GM08714 (cell line): ENCODE measurements around the gene GRM7.

Source experiments
- H3K4me3 ChIP-seq: fragments of 200-500 bp; sonication (Bioruptor generic); 2 replicates; pipeline ENCODE4 v1.5.1; 2014; ENCODE audit warnings: mild to moderate bottlenecking, low read length, inconsistent platforms
- ZNF274 ChIP-seq: IDR thresholded peaks from 2 replicates; pipeline ENCODE4 v1.6.1; 2012; ENCODE audit warnings: mild to moderate bottlenecking, low read depth, low read length

GRM7 gene

GRCh38 chr3:7025581-7026300 is 164.8 kb downstream of the GRM7 start:
- TF ChIP-seq ZNF274: no peak
- no peak overlapping the region for H3K4me3 ChIP-seq

GRCh38 chr3:7029562-7029961 is 168.6 kb downstream of the GRM7 start:
- no peak overlapping the region for H3K4me3 ChIP-seq
- no peak for TF ChIP-seq ZNF274

- no peak for TF ChIP-seq ZNF274
- H3K4me3 ChIP-seq: no peak overlapping the region
Measured at GRCh38 chr3:7038394-7038793, 177.5 kb downstream of the GRM7 start.

- H3K4me3 ChIP-seq: no peak overlapping the region
- TF ChIP-seq ZNF274: no peak
Measured at GRCh38 chr3:7062714-7063113, 201.8 kb downstream of the GRM7 start.

- no peak for TF ChIP-seq ZNF274
- H3K4me3 ChIP-seq: no peak overlapping the region
Measured at GRCh38 chr3:7070461-7070860, 209.5 kb downstream of the GRM7 start.

GRCh38 chr3:7074217-7074616 is 213.3 kb downstream of the GRM7 start:
- no peak overlapping the region for H3K4me3 ChIP-seq
- TF ChIP-seq ZNF274: no peak

GRCh38 chr3:7075117-7075516 is 214.2 kb downstream of the GRM7 start:
- TF ChIP-seq ZNF274: no peak
- H3K4me3 ChIP-seq: no peak overlapping the region

- H3K4me3 ChIP-seq: no peak overlapping the region
- TF ChIP-seq ZNF274: no peak
Measured at GRCh38 chr3:7075901-7076300, 215.0 kb downstream of the GRM7 start.

GRCh38 chr3:7082244-7082643 is 221.3 kb downstream of the GRM7 start:
- H3K4me3 ChIP-seq: no peak overlapping the region
- TF ChIP-seq ZNF274: no peak

- H3K4me3 ChIP-seq: no peak overlapping the region
- TF ChIP-seq ZNF274: no peak
Measured at GRCh38 chr3:7086417-7086816, 225.5 kb downstream of the GRM7 start.

- no peak for TF ChIP-seq ZNF274
- no peak overlapping the region for H3K4me3 ChIP-seq
Measured at GRCh38 chr3:7095116-7095515, 234.2 kb downstream of the GRM7 start.

GRCh38 chr3:7100136-7100535 is 239.2 kb downstream of the GRM7 start:
- no peak for TF ChIP-seq ZNF274
- no peak overlapping the region for H3K4me3 ChIP-seq

- TF ChIP-seq ZNF274: no peak
Measured at GRCh38 chr3:7106635-7107034, 245.7 kb downstream of the GRM7 start.

GRCh38 chr3:7112523-7113056 is 251.7 kb downstream of the GRM7 start:
- no peak for TF ChIP-seq ZNF274
- H3K4me3 ChIP-seq: no peak overlapping the region

More at GRCh38 chr3:7106635-7107034, 245.7 kb downstream of the GRM7 start:
- H3K4me3 ChIP-seq: no peak overlapping the region

- TF ChIP-seq ZNF274: no peak
- no peak overlapping the region for H3K4me3 ChIP-seq
Measured at GRCh38 chr3:7144697-7145308, 283.9 kb downstream of the GRM7 start.
